Coronary artery (tissue), 2 donors: ENCODE measurements around the gene HSD11B1L.

Experiments
- DNase-seq: peaks from one replicate; pipeline ENCODE4 v3.0.0-alpha.2; 2017; ENCODE audit warnings: low spot score
- H3K27ac ChIP-seq, 2 donors: fragments of 200-600 bp; sonication (generic); one replicate each; pipeline ENCODE4 v1.5.1; 2016 to 2019
- H3K4me3 ChIP-seq: fragments of 200-600 bp; sonication (generic); 2 replicates; pipeline ENCODE4 v1.5.1; 2016; ENCODE audit warnings: mild to moderate bottlenecking, moderate library complexity
- CTCF ChIP-seq: fragments of 200-600 bp; sonication (generic); IDR thresholded peaks from one replicate; pipeline ENCODE4 v1.5.1; 2019; ENCODE audit warnings: antibody characterized with exemption

The HSD11B1L gene

GRCh38 chr19:5680437-5681368, at the start of gene HSD11B1L, which contains the start of gene MICOS13:
HSD11B1L (plus strand) TSS chr19:5681027; CDS start chr19:5684833, 3,806 bp downstream.
MICOS13 (minus strand) TSS chr19:5680516; CDS start chr19:5680486, 30 bp downstream.
- Histone ChIP-seq H3K4me3 (peak within 1 kb of the TSS; percentile 93), H3K27ac (peak within 1 kb of the TSS; percentile 89 to 94)
- TF ChIP-seq CTCF, result no peak
- peak; percentile 99 for DNase-seq

DNA sequence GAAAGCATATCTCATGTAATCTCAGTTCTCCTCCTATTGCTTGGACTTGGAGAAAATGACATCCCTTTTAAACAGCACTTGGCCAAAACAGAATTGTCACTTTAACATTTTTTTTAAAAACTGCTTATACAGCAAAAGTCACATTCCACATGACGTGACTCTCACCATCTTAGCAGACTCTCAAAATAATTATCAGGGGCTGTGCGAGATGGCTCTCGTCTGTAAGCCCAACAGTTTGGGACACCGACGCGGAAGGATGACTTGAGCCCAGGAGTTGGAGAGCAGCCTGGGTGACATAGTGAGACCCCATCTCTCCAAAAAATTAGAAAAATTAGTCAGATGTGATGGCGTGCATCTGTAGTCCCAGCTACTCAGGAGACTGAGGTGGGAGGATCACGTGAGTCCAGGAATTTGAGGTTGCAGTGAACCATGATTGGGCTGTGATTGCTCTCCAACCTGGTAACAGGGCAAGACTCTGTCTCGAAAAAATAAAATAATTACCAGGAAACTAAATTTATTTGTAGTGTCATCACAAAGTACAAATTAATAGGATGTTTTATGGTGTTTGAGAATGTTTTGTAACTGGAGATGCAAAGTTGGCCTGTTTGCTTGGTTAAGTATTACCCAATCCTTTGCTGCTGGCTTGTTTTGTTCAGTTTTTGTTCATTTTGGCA, 49.1 kb upstream of the HSD11B1L start:
- H3K4me3 ChIP-seq, result peak overlapping the region; percentile 14
- peak overlapping the region; percentile 26 to 70 for H3K27ac ChIP-seq

GRCh38 chr19:5632241-5632612, 48.6 kb upstream of the HSD11B1L start:
- H3K4me3 ChIP-seq, result peak overlapping the region; percentile 14
- no peak for DNase-seq
- no peak for TF ChIP-seq CTCF
- H3K27ac ChIP-seq, result peak overlapping the region; percentile 26 to 70

More for the DNA sequence above, 49.1 kb upstream of the HSD11B1L start:
- TF ChIP-seq CTCF, result no peak
- no peak for DNase-seq

DNA sequence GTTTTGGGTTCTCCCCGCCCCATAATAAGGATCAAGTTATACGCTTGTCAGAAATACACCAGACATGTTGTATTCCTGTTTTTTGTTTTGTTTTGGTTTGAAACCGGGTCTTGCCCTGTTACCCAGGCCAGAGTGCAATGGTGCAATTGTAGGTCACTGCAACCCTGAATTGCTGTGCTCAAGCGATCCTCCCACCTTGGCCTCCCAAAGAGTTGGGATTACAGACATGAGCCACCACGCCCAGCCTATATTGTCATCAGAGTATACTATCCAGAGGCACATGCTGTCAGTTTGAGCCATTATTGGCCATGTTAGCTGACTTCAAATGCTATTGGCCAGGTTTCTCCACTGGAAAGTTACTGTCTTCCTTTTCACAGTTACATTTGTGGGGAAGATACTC, 48.2 kb upstream of the HSD11B1L start:
- DNase-seq, result no peak
- peak overlapping the region in 1 of 2 donors; percentile 20 for H3K27ac ChIP-seq
- TF ChIP-seq CTCF, result no peak
- no peak overlapping the region for H3K4me3 ChIP-seq

DNA sequence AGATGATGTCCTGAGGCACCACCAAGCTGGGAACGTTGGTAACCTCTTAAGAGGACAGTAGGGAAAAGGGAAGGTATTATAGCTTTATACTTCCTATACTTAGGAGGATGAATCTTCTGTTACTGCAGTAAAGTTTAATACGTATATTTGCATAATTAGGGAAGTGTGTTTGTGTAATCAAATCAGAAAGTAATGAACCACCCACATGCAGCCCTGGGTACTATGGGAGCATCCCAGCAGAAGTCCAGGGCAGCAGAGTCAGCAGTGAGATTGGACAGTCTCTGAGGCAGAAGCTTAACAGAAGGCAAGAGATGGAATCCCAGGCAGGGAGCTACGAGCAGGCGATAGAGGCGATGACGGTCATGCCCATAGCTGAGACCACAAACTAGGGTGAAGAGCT, 45.4 kb upstream of the HSD11B1L start:
- H3K27ac ChIP-seq, result no peak overlapping the region
- TF ChIP-seq CTCF, result no peak
- DNase-seq, result no peak
- H3K4me3 ChIP-seq, result no peak overlapping the region

GRCh38 chr19:5637971-5638370, 42.9 kb upstream of the HSD11B1L start:
- DNase-seq, result no peak
- TF ChIP-seq CTCF, result no peak
- Histone ChIP-seq H3K27ac (no peak overlapping the region), H3K4me3 (no peak overlapping the region)
